HepG2 (cell line): Measurements from ENCODE around the gene ZNF786.
"Not testable (repeated sequence)": the region's sequence is repeated elsewhere in the genome, so short reads cannot be mapped to it uniquely, and the experiment has no call there.

ENCODE experiments used
- HINFP ChIP-seq: sonication (generic); formaldehyde crosslinking; IDR thresholded peaks from 2 replicates; pipeline ENCODE4 v1.4.0; 2020; ENCODE audit warnings: low read depth, mild to moderate bottlenecking, missing genetic modification reagents
- HNRNPL ChIP-seq: fragments of 200-400 bp; formaldehyde crosslinking; IDR thresholded peaks from 2 replicates; pipeline ENCODE4 v1.6.1; 2017; ENCODE audit warnings: mild to moderate bottlenecking, low read depth, low read length
- PHF21A ChIP-seq: sonication (generic); formaldehyde crosslinking; IDR thresholded peaks from 2 replicates; pipeline ENCODE4 v1.5.0; 2020; ENCODE audit warnings: mild to moderate bottlenecking, missing genetic modification reagents
- POLR2AphosphoS2 ChIP-seq: IDR thresholded peaks from 2 replicates; pipeline ENCODE4 v1.6.1; 2011; ENCODE audit warnings: low read depth, low read length, improper control_type of control experiment
- ZNF558 ChIP-seq: sonication (generic); formaldehyde crosslinking; IDR thresholded peaks from 2 replicates; pipeline ENCODE4 v1.9.0; 2022; ENCODE audit warnings: mild to moderate bottlenecking, missing genetic modification reagents, borderline replicate concordance
- ZXDC ChIP-seq: sonication (generic); formaldehyde crosslinking; IDR thresholded peaks from 2 replicates; pipeline ENCODE4 v1.5.0; 2020; ENCODE audit warnings: mild to moderate bottlenecking, missing genetic modification reagents

- not testable (repeated sequence) for TF ChIP-seq PHF21A; POLR2AphosphoS2; ZNF558; ZXDC; HNRNPL; HINFP (CRISPR knock-in tag)
Measured at GRCh38 chr7:149092244-149092643, 1.7 kb upstream of the ZNF786 start.
